ENCODE results near the gene EFCAB11.

Gene EFCAB11

DNA sequence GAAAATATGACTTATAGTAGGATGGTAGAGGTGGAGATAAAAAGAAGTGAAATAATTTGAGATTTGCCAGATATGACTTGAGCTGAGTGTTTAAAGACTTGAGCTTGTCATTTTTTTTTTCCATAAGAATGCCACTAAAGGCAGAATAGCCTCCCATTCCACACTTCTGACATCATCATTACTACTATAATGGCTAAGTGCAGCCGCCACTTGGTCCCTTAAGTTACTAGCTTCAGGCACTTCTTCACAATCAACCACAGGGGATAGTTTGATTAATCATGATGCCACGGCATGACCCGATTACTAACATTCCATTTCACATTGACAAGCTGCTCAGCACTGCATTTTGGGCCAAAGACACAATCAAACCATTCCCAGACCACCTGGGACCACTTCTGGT, 127.9 kb downstream of the EFCAB11 start:
- Mint-ChIP-seq H3K36me3 (peaks cover 9% of the 10 kb centered on the region), H3K4me3 (no peak overlapping the region), H3K9me3 (peaks cover 6% of the 10 kb centered on the region), H3K4me1 (no peaks in the 10 kb centered on the region), H3K27ac (no peak overlapping the region), H3K27me3 (no peaks in the 10 kb centered on the region)
- ATAC-seq (ENCODE audit: low read depth) (no peak), DNase-seq (ENCODE audit: low spot score in 2 of 2) (no peak)

- Mint-ChIP-seq H3K9me3 (peaks cover 6% of the 10 kb centered on the region), H3K36me3 (peaks cover 9% of the 10 kb centered on the region), H3K27me3 (no peaks in the 10 kb centered on the region), H3K4me3 (no peak overlapping the region), H3K27ac (no peak overlapping the region), H3K4me1 (no peaks in the 10 kb centered on the region)
- no peak for DNase-seq (ENCODE audit: low spot score in 2 of 2)
- no peak for ATAC-seq (ENCODE audit: low read depth)
These were observed 130.8 kb downstream of the EFCAB11 start for GRCh38 chr14:89823743-89824142.

GRCh38 chr14:89814126-89814525, 140.4 kb downstream of the EFCAB11 start:
- DNase-seq (ENCODE audit: low spot score in 2 of 2) = no peak
- H3K4me3 Mint-ChIP-seq = no peak overlapping the region
- peaks cover 7% of the 10 kb centered on the region for H3K27me3 Mint-ChIP-seq
- no peak for ATAC-seq (ENCODE audit: low read depth)
- peaks cover 2% of the 10 kb centered on the region for H3K4me1 Mint-ChIP-seq
- no peak overlapping the region for H3K27ac Mint-ChIP-seq
- peaks cover 6% of the 10 kb centered on the region for H3K36me3 Mint-ChIP-seq
- H3K9me3 Mint-ChIP-seq = no peaks in the 10 kb centered on the region

GRCh38 chr14:89813617-89814031, 140.9 kb downstream of the EFCAB11 start:
- Mint-ChIP-seq H3K4me1 (peaks cover 2% of the 10 kb centered on the region), H3K27me3 (peaks cover 7% of the 10 kb centered on the region), H3K4me3 (no peak overlapping the region), H3K36me3 (peaks cover 6% of the 10 kb centered on the region), H3K9me3 (no peaks in the 10 kb centered on the region), H3K27ac (no peak overlapping the region)
- DNase-seq (ENCODE audit: low spot score in 2 of 2) = no peak
- ATAC-seq (ENCODE audit: low read depth) = no peak

- ATAC-seq (ENCODE audit: low read depth) = no peak
These were observed 142.5 kb downstream of the EFCAB11 start for GRCh38 chr14:89811954-89812575.

GRCh38 chr14:89810101-89810500, 144.4 kb downstream of the EFCAB11 start:
- H3K27ac Mint-ChIP-seq = no peak overlapping the region
- no peak overlapping the region for H3K4me3 Mint-ChIP-seq
- peaks cover 6% of the 10 kb centered on the region for H3K36me3 Mint-ChIP-seq
- ATAC-seq (ENCODE audit: low read depth) (no peak), DNase-seq (ENCODE audit: low spot score in 2 of 2) (no peak)
- H3K4me1 Mint-ChIP-seq = peaks cover 2% of the 10 kb centered on the region
- H3K9me3 Mint-ChIP-seq = no peaks in the 10 kb centered on the region
- peaks cover 5% of the 10 kb centered on the region for H3K27me3 Mint-ChIP-seq

More at GRCh38 chr14:89811954-89812575, 142.5 kb downstream of the EFCAB11 start:
- peaks cover 2% of the 10 kb centered on the region for H3K4me1 Mint-ChIP-seq
- H3K9me3 Mint-ChIP-seq = no peaks in the 10 kb centered on the region
- H3K27ac Mint-ChIP-seq = no peak overlapping the region
- H3K27me3 Mint-ChIP-seq = peaks cover 5% of the 10 kb centered on the region
- H3K4me3 Mint-ChIP-seq = no peak overlapping the region
- H3K36me3 Mint-ChIP-seq = peaks cover 6% of the 10 kb centered on the region
- DNase-seq (ENCODE audit: low spot score in 2 of 2) = no peak

- peaks cover 5% of the 10 kb centered on the region for H3K27me3 Mint-ChIP-seq
- H3K36me3 Mint-ChIP-seq = peaks cover 6% of the 10 kb centered on the region
- no peaks in the 10 kb centered on the region for H3K4me1 Mint-ChIP-seq
- no peak for DNase-seq (ENCODE audit: low spot score in 2 of 2)
- no peak overlapping the region for H3K4me3 Mint-ChIP-seq
- H3K9me3 Mint-ChIP-seq = no peaks in the 10 kb centered on the region
- no peak overlapping the region for H3K27ac Mint-ChIP-seq
- no peak for ATAC-seq (ENCODE audit: low read depth)
These were observed 146.6 kb downstream of the EFCAB11 start for GRCh38 chr14:89807892-89808291.

DNA sequence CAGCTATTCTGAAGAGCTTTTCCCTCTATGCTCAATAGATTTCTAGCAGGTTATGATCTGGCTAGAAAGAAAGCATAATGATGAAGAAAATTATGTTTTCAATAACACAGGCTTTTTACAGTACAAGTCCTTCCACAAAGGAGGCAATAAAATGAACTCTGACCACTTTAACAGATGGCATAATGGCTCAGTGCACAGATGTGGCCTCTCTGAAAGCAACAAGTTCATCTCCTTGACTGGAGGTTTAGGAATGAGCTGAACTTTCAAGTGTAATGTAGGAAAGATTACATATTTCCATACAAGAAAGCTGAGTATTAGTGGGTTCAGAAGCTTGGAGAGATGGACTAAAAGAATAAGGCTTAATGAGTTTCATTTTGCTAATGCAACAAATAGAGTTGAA, 147.4 kb downstream of the EFCAB11 start:
- ATAC-seq (ENCODE audit: low read depth) (no peak), DNase-seq (ENCODE audit: low spot score in 2 of 2) (no peak)
- no peak overlapping the region for H3K4me3 Mint-ChIP-seq
- no peaks in the 10 kb centered on the region for H3K9me3 Mint-ChIP-seq
- peaks cover 6% of the 10 kb centered on the region for H3K36me3 Mint-ChIP-seq
- no peak overlapping the region for H3K27ac Mint-ChIP-seq
- H3K27me3 Mint-ChIP-seq = peaks cover 5% of the 10 kb centered on the region
- no peaks in the 10 kb centered on the region for H3K4me1 Mint-ChIP-seq

GRCh38 chr14:89806451-89806850, 148.1 kb downstream of the EFCAB11 start:
- H3K4me1 Mint-ChIP-seq = no peaks in the 10 kb centered on the region
- DNase-seq (ENCODE audit: low spot score in 2 of 2) (no peak), ATAC-seq (ENCODE audit: low read depth) (no peak)
- no peaks in the 10 kb centered on the region for H3K9me3 Mint-ChIP-seq
- H3K27me3 Mint-ChIP-seq = peaks cover 5% of the 10 kb centered on the region
- no peak overlapping the region for H3K4me3 Mint-ChIP-seq
- no peak overlapping the region for H3K27ac Mint-ChIP-seq
- peaks cover 6% of the 10 kb centered on the region for H3K36me3 Mint-ChIP-seq

DNA sequence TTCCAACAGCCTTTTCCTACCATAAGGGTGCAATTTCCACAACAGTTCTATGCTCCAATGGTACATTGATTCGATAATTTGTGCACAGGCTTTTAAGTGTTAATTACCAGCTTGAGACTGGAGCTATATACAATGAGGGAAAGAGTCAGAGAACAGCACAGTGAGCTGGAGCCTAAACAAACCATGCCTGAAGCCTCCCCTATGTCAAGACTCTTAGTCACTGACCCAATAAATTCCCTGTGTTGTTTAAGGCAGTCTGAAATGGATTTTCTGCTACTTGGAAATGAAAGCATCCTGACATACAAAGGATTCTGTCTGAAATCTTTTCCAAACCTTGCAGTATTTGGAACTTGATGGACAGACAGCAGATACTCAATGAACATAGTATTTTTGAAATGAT, 149.0 kb downstream of the EFCAB11 start:
- H3K4me1 Mint-ChIP-seq = no peaks in the 10 kb centered on the region
- H3K36me3 Mint-ChIP-seq = peaks cover 2% of the 10 kb centered on the region
- H3K9me3 Mint-ChIP-seq = no peaks in the 10 kb centered on the region
- no peaks in the 10 kb centered on the region for H3K27me3 Mint-ChIP-seq
- H3K27ac Mint-ChIP-seq = no peak overlapping the region
- DNase-seq (ENCODE audit: low spot score in 2 of 2) (no peak), ATAC-seq (ENCODE audit: low read depth) (no peak)
- no peak overlapping the region for H3K4me3 Mint-ChIP-seq

- Mint-ChIP-seq H3K9me3 (no peaks in the 10 kb centered on the region), H3K36me3 (peaks cover 2% of the 10 kb centered on the region), H3K27ac (no peak overlapping the region), H3K27me3 (no peaks in the 10 kb centered on the region), H3K4me3 (no peak overlapping the region), H3K4me1 (no peaks in the 10 kb centered on the region)
- ATAC-seq (ENCODE audit: low read depth) (no peak), DNase-seq (ENCODE audit: low spot score in 2 of 2) (no peak)
These were observed 151.0 kb downstream of the EFCAB11 start for GRCh38 chr14:89803542-89803941.

- ATAC-seq (ENCODE audit: low read depth) (no peak), DNase-seq (ENCODE audit: low spot score in 2 of 2) (no peak)
- H3K27ac Mint-ChIP-seq = no peak overlapping the region
- H3K9me3 Mint-ChIP-seq = no peaks in the 10 kb centered on the region
- no peaks in the 10 kb centered on the region for H3K27me3 Mint-ChIP-seq
- H3K4me1 Mint-ChIP-seq = no peaks in the 10 kb centered on the region
- peaks cover 6% of the 10 kb centered on the region for H3K36me3 Mint-ChIP-seq
- H3K4me3 Mint-ChIP-seq = no peak overlapping the region
These were observed 153.4 kb downstream of the EFCAB11 start for GRCh38 chr14:89801136-89801535.

DNA sequence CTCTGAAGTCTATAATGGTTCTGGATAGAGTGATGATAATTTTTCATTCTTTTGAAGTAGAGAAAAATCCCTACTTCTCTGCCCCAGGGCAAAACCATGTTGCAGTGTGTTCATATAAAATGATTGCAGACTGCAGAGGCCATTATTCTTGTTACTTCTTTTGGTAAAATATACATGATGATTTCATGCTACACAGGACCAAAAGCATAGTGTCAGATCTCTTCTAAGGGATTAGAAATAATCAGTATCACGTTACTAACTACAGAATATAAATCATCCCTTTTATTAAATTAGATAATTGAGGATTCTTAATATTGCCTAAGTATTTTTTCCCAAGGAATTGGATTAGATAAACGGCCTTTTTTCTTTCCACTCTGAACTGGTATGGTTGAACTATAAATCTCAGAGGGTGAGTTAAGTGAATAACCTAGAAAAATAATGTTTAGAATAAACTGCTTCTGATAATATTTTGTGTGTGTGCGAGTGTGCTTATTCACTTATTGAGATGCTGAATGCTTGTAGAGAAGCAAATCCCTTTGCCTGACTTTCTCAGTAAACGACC, 156.2 kb downstream of the EFCAB11 start:
- DNase-seq (ENCODE audit: low spot score in 2 of 2) (no peak), ATAC-seq (ENCODE audit: low read depth) (no peak)
- H3K36me3 Mint-ChIP-seq = peaks cover 6% of the 10 kb centered on the region
- no peaks in the 10 kb centered on the region for H3K4me1 Mint-ChIP-seq
- no peak overlapping the region for H3K27ac Mint-ChIP-seq
- H3K9me3 Mint-ChIP-seq = no peaks in the 10 kb centered on the region
- H3K4me3 Mint-ChIP-seq = no peak overlapping the region
- H3K27me3 Mint-ChIP-seq = no peaks in the 10 kb centered on the region

- DNase-seq (ENCODE audit: low spot score in 2 of 2) (no peak), ATAC-seq (ENCODE audit: low read depth) (no peak)
- H3K36me3 Mint-ChIP-seq = peaks cover 7% of the 10 kb centered on the region
- no peak overlapping the region for H3K27ac Mint-ChIP-seq
- H3K4me3 Mint-ChIP-seq = no peak overlapping the region
- H3K9me3 Mint-ChIP-seq = no peaks in the 10 kb centered on the region
- H3K4me1 Mint-ChIP-seq = peaks cover under 1% of the 10 kb centered on the region
- H3K27me3 Mint-ChIP-seq = no peaks in the 10 kb centered on the region
These were observed 157.4 kb downstream of the EFCAB11 start for GRCh38 chr14:89797148-89797547.

GRCh38 chr14:89794096-89794495, 160.4 kb downstream of the EFCAB11 start:
- ATAC-seq (ENCODE audit: low read depth) (no peak), DNase-seq (ENCODE audit: low spot score in 2 of 2) (no peak)
- Mint-ChIP-seq H3K4me1 (peaks cover 2% of the 10 kb centered on the region), H3K4me3 (no peak overlapping the region), H3K9me3 (no peaks in the 10 kb centered on the region), H3K27ac (no peak overlapping the region), H3K27me3 (no peaks in the 10 kb centered on the region), H3K36me3 (peaks cover 7% of the 10 kb centered on the region)

Measured in memory B cell (primary cell).